SK-N-MC (cell line): ENCODE data around the gene ASCC3.

Experiments used
- EZH2 ChIP-seq: fragments of 200-600 bp; sonication (generic); IDR thresholded peaks from one replicate; pipeline ENCODE4 v1.6.1; 2017; ENCODE audit warnings: antibody characterized with exemption
- FOXP2 ChIP-seq: optimal IDR thresholded peaks from 2 replicates; pipeline ENCODE3; 2011; ENCODE audit warnings: mild to moderate bottlenecking, moderate library complexity; ENCODE audit not compliant: insufficient read depth; ENCODE audit errors: extremely low read length, control extremely low read depth

DNA sequence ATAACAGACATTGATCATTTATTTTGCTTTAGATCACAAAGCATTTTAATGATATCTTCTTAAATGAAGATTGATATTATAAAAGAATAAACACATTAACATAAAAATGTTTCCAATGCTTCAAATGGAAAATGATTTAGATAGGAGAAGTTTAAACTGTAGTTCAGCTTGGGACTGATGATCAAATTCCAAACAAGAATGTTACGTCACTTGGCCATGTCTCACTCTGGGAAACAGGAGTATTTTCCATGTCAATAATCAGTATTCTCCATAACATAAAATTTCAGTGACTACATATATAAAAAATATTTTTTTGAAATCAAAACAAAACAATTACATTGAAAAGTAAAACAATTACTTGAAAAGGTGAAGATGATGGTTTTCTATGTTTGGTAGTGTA, 363.5 kb downstream of the ASCC3 start:
- TF ChIP-seq EZH2: no peak
- TF ChIP-seq FOXP2: no peak
